ENCODE data around the gene CHCHD6.

GRCh38 chr3:126914226-126914625 lies 210.2 kb downstream of the CHCHD6 start:
- TF ChIP-seq CTCF (IDR thresholded peaks at IDR 0.05; ENCODE audit: borderline replicate concordance, extremely low read depth, low read length, poor library complexity, severe bottlenecking), result no peak
- no peak for TF ChIP-seq EZH2 (IDR thresholded peaks at IDR 0.05; ENCODE audit: borderline replicate concordance, low read depth, low read length, severe bottlenecking)

Data from DND-41 (cell line).